Measurements from ENCODE around the gene ORAI3.

The ORAI3 gene

GRCh38 chr16:30947859-30948666 is 805 bp upstream of the ORAI3 start:
- Mint-ChIP-seq H3K4me1 (ENCODE audit: low read depth) (peaks cover 27% of the 10 kb centered on the region), H3K27me3 (no peaks in the 10 kb centered on the region), H3K4me3 (peak overlapping the region; percentile 98), H3K27ac (peak overlapping the region; percentile 92), H3K9me3 (no peaks in the 10 kb centered on the region), H3K36me3 (ENCODE audit: low read depth) (peaks cover 79% of the 10 kb centered on the region)
- intact Hi-C loops (cut with micrococcal nuclease): loop anchor here (2.0 kb wide), 1 partner anchor 25 kb away; the partner anchor contains the start of gene FBXL19

GRCh38 chr16:30949650-30950515 is 1.0 kb downstream of the ORAI3 start:
- Mint-ChIP-seq H3K4me1 (ENCODE audit: low read depth) (peaks cover 36% of the 10 kb centered on the region), H3K36me3 (ENCODE audit: low read depth) (peaks cover 81% of the 10 kb centered on the region), H3K27me3 (no peaks in the 10 kb centered on the region), H3K9me3 (no peaks in the 10 kb centered on the region), H3K27ac (peak overlapping the region; percentile 92), H3K4me3 (peak overlapping the region; percentile 98)
- intact Hi-C loops (cut with micrococcal nuclease): loop anchor here (2.0 to 10.0 kb wide), 2 partner anchors 27 to 145 kb away; partner anchors contain the start of genes FBXL19 and VKORC1

GRCh38 chr16:30950516-30951065 is 1.7 kb downstream of the ORAI3 start:
- intact Hi-C loops (cut with micrococcal nuclease): loop anchor here (10.0 kb wide), 1 partner anchor 144 kb away; the partner anchor contains the start of gene VKORC1
- peak overlapping the region; percentile 98 for H3K4me3 Mint-ChIP-seq
- peak overlapping the region; percentile 92 for H3K27ac Mint-ChIP-seq
- H3K27me3 Mint-ChIP-seq: no peaks in the 10 kb centered on the region
- no peaks in the 10 kb centered on the region for H3K9me3 Mint-ChIP-seq
- peaks cover 36% of the 10 kb centered on the region for H3K4me1 Mint-ChIP-seq (ENCODE audit: low read depth)
- peaks cover 82% of the 10 kb centered on the region for H3K36me3 Mint-ChIP-seq (ENCODE audit: low read depth)

- peaks cover 36% of the 10 kb centered on the region for H3K4me1 Mint-ChIP-seq (ENCODE audit: low read depth)
- no peaks in the 10 kb centered on the region for H3K27me3 Mint-ChIP-seq
- no peak overlapping the region for H3K27ac Mint-ChIP-seq
- H3K9me3 Mint-ChIP-seq: no peaks in the 10 kb centered on the region
- peak overlapping the region; percentile 98 for H3K4me3 Mint-ChIP-seq
- intact Hi-C loops (cut with micrococcal nuclease): loop anchor here (10.0 kb wide), 1 partner anchor 144 kb away; the partner anchor contains the start of gene VKORC1
- H3K36me3 Mint-ChIP-seq (ENCODE audit: low read depth): peaks cover 82% of the 10 kb centered on the region
Observed at GRCh38 chr16:30951193-30951592, 2.3 kb downstream of the ORAI3 start.

- H3K4me1 Mint-ChIP-seq (ENCODE audit: low read depth): peaks cover 36% of the 10 kb centered on the region
- H3K27ac Mint-ChIP-seq: no peak overlapping the region
- no peaks in the 10 kb centered on the region for H3K9me3 Mint-ChIP-seq
- H3K27me3 Mint-ChIP-seq: no peaks in the 10 kb centered on the region
- H3K4me3 Mint-ChIP-seq: no peak overlapping the region
- peaks cover 82% of the 10 kb centered on the region for H3K36me3 Mint-ChIP-seq (ENCODE audit: low read depth)
- intact Hi-C loops (cut with micrococcal nuclease): loop anchor here (10.0 kb wide), 1 partner anchor 143 kb away; the partner anchor contains the start of gene VKORC1
Observed at GRCh38 chr16:30951750-30952149, 2.9 kb downstream of the ORAI3 start.

GRCh38 chr16:30953111-30953510 is 4.2 kb downstream of the ORAI3 start:
- intact Hi-C loops (cut with micrococcal nuclease): loop anchor here (10.0 kb wide), 1 partner anchor 142 kb away; the partner anchor contains the start of gene VKORC1
- Mint-ChIP-seq H3K36me3 (ENCODE audit: low read depth) (peaks cover 81% of the 10 kb centered on the region), H3K27me3 (no peaks in the 10 kb centered on the region), H3K27ac (peak overlapping the region; percentile 67), H3K4me1 (ENCODE audit: low read depth) (peaks cover 36% of the 10 kb centered on the region), H3K9me3 (no peaks in the 10 kb centered on the region), H3K4me3 (no peak overlapping the region)

- H3K4me3 Mint-ChIP-seq: no peak overlapping the region
- peak overlapping the region; percentile 67 for H3K27ac Mint-ChIP-seq
- H3K27me3 Mint-ChIP-seq: no peaks in the 10 kb centered on the region
- peaks cover 41% of the 10 kb centered on the region for H3K4me1 Mint-ChIP-seq (ENCODE audit: low read depth)
- intact Hi-C loops (cut with micrococcal nuclease): loop anchor here (10.0 kb wide), 1 partner anchor 141 kb away; the partner anchor contains the start of gene VKORC1
- no peaks in the 10 kb centered on the region for H3K9me3 Mint-ChIP-seq
- peaks cover 86% of the 10 kb centered on the region for H3K36me3 Mint-ChIP-seq (ENCODE audit: low read depth)
Observed at GRCh38 chr16:30953511-30954124, 4.8 kb downstream of the ORAI3 start.

- Mint-ChIP-seq H3K4me1 (ENCODE audit: low read depth) (peaks cover 53% of the 10 kb centered on the region), H3K36me3 (ENCODE audit: low read depth) (peaks cover 91% of the 10 kb centered on the region), H3K27ac (peak overlapping the region; percentile 28), H3K4me3 (no peak overlapping the region), H3K9me3 (no peaks in the 10 kb centered on the region), H3K27me3 (no peaks in the 10 kb centered on the region)
- intact Hi-C loops (cut with micrococcal nuclease): loop anchor here (10.0 kb wide), 1 partner anchor 140 kb away; the partner anchor contains the start of gene VKORC1
Observed at GRCh38 chr16:30954993-30955392, 6.1 kb downstream of the ORAI3 start.

- Mint-ChIP-seq H3K4me3 (peak overlapping the region; percentile 82), H3K4me1 (ENCODE audit: low read depth) (peaks cover 38% of the 10 kb centered on the region), H3K27me3 (no peaks in the 10 kb centered on the region), H3K36me3 (ENCODE audit: low read depth) (peaks cover 91% of the 10 kb centered on the region), H3K27ac (peak overlapping the region; percentile 98), H3K9me3 (no peaks in the 10 kb centered on the region)
- intact Hi-C loops (cut with micrococcal nuclease): loop anchor here (2.0 to 10.0 kb wide), 2 partner anchors 76 to 138 kb away; partner anchors contain the start of genes STX4 and VKORC1
Observed at GRCh38 chr16:30956601-30957455, 8.0 kb downstream of the ORAI3 start.

GRCh38 chr16:30957456-30958174 is 8.7 kb downstream of the ORAI3 start, which contains the start of gene SETD1A:
SETD1A (plus strand) TSS chr16:30957754; CDS start chr16:30958732, 978 bp downstream.
- Mint-ChIP-seq H3K4me3 (peak within 1 kb of the TSS; percentile 82), H3K9me3 (no peaks in the 10 kb centered on the region), H3K4me1 (ENCODE audit: low read depth) (peaks cover 35% of the 10 kb centered on the region), H3K27ac (peak within 1 kb of the TSS; percentile 98), H3K36me3 (ENCODE audit: low read depth) (peaks cover 91% of the 10 kb centered on the region), H3K27me3 (no peaks in the 10 kb centered on the region)
- intact Hi-C loops (cut with micrococcal nuclease): loop anchor here (2.0 to 10.0 kb wide), 2 partner anchors 75 to 137 kb away; partner anchors contain the start of genes STX4 and VKORC1

- Mint-ChIP-seq H3K4me3 (peak overlapping the region; percentile 81), H3K27ac (peak overlapping the region; percentile 98), H3K4me1 (ENCODE audit: low read depth) (peaks cover 34% of the 10 kb centered on the region), H3K9me3 (no peaks in the 10 kb centered on the region), H3K36me3 (ENCODE audit: low read depth) (peaks cover 91% of the 10 kb centered on the region), H3K27me3 (no peaks in the 10 kb centered on the region)
- intact Hi-C loops (cut with micrococcal nuclease): loop anchor here (10.0 kb wide), 1 partner anchor 136 kb away; the partner anchor contains the start of gene VKORC1
Observed at GRCh38 chr16:30958175-30959079, 9.6 kb downstream of the ORAI3 start.
